Measurements from ENCODE around the gene SMIM36.

SMIM36 gene

DNA sequence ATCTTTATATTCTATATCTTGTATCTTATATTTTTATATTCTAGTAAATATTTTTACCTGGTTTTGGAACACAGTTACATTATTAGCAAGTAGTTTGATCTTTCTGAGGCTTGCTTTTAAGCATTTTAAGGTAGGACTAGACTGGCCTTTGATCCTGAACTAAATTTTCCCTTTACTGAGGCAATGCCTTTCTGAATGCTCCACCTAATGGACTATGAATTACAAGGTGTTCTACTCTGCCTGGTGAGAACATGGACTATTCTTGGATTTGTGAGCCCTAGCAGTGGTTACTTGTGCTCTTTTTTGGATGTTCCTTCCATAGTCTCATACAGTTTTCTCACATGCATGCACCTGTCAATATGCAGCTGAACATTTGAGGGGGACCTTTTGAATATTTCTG lies 32.5 kb upstream of the SMIM36 start:
- TF ChIP-seq TAF1 (IDR thresholded peaks at IDR 0.05; ENCODE audit: low read depth) (no peak), RAD21 (IDR thresholded peaks at IDR 0.05; ENCODE audit: low read depth) (no peak), CEBPB (IDR thresholded peaks at IDR 0.05) (no peak), NFIC (IDR thresholded peaks at IDR 0.05) (no peak)
- TF ChIP-seq, protein P1, sequence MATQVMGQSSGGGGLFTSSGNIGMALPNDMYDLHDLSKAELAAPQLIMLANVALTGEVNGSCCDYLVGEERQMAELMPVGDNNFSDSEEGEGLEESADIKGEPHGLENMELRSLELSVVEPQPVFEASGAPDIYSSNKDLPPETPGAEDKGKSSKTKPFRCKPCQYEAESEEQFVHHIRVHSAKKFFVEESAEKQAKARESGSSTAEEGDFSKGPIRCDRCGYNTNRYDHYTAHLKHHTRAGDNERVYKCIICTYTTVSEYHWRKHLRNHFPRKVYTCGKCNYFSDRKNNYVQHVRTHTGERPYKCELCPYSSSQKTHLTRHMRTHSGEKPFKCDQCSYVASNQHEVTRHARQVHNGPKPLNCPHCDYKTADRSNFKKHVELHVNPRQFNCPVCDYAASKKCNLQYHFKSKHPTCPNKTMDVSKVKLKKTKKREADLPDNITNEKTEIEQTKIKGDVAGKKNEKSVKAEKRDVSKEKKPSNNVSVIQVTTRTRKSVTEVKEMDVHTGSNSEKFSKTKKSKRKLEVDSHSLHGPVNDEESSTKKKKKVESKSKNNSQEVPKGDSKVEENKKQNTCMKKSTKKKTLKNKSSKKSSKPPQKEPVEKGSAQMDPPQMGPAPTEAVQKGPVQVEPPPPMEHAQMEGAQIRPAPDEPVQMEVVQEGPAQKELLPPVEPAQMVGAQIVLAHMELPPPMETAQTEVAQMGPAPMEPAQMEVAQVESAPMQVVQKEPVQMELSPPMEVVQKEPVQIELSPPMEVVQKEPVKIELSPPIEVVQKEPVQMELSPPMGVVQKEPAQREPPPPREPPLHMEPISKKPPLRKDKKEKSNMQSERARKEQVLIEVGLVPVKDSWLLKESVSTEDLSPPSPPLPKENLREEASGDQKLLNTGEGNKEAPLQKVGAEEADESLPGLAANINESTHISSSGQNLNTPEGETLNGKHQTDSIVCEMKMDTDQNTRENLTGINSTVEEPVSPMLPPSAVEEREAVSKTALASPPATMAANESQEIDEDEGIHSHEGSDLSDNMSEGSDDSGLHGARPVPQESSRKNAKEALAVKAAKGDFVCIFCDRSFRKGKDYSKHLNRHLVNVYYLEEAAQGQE (IDR thresholded peaks at IDR 0.05; ENCODE audit: low read depth): no peak
- TF ChIP-seq, protein P2, sequence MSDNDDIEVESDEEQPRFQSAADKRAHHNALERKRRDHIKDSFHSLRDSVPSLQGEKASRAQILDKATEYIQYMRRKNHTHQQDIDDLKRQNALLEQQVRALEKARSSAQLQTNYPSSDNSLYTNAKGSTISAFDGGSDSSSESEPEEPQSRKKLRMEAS (IDR thresholded peaks at IDR 0.05): no peak

DNA sequence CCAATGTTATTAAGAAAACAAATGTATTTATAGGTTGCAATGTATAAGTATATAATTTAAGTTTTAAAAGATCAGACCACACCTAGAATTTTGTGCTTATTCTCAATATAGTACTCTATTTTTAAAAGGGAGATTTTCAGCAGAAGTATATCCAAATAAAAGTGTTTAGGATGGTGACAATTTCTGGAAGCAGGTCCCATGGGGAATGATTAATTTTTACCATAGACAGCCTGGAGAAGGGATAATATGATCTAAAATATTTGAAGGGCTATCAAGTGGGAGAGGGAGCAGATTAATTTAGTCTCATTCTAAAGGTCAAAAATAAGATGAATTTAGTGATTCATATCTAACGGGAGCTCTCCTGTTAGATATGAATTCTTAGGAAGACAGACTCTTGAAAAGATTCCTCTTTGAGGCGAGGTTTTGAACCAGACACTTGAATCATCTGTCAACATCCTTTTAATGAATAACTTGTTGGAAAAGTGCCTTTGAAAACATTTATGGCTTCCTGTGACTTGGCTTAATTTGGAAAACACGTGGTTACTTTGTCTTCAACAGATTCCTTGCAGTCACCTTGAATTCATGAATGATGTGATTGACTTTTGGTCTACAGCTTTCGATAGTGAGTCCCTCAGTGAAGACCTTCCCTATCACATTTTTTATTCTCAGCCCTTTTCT lies 29.3 kb upstream of the SMIM36 start:
- TF ChIP-seq CREB1 (IDR thresholded peaks at IDR 0.05; ENCODE audit: low read depth) (no peak), TCF12 (IDR thresholded peaks at IDR 0.05; ENCODE audit: low read depth) (no peak), TEAD4 (IDR thresholded peaks at IDR 0.05) (no peak), RAD21 (IDR thresholded peaks at IDR 0.05; ENCODE audit: low read depth) (no peak), TAF1 (IDR thresholded peaks at IDR 0.05; ENCODE audit: low read depth) (no peak), CEBPB (IDR thresholded peaks at IDR 0.05) (no peak)
- TF ChIP-seq, protein P3, sequence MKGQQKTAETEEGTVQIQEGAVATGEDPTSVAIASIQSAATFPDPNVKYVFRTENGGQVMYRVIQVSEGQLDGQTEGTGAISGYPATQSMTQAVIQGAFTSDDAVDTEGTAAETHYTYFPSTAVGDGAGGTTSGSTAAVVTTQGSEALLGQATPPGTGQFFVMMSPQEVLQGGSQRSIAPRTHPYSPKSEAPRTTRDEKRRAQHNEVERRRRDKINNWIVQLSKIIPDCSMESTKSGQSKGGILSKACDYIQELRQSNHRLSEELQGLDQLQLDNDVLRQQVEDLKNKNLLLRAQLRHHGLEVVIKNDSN (IDR thresholded peaks at IDR 0.05): no peak
- TF ChIP-seq, protein P1 (IDR thresholded peaks at IDR 0.05; ENCODE audit: low read depth): no peak

DNA sequence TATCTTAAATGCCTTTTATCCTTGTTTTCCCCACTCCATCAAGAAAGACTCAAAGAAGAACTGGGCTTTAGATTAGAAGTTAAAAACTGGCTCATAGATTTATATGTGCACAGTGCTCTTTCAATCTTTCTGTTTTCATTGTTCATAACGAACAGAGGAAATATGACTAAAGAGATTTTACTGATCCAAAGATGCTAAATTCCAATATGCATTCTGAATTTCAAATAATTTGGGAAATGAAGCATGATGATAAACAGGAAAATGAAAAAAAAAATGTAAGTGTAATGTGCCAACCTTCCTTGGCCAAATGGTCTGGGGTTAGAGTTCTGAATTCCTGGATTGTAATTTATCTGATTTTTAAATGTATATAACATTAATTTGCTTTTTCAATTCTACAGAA lies 25.0 kb upstream of the SMIM36 start:
- TF ChIP-seq, protein P3 (IDR thresholded peaks at IDR 0.05): no peak
- TF ChIP-seq RAD21 (IDR thresholded peaks at IDR 0.05; ENCODE audit: low read depth): no peak
- TF ChIP-seq EP300 (IDR thresholded peaks at IDR 0.05; ENCODE audit: borderline replicate concordance): no peak
- TF ChIP-seq TEAD4 (IDR thresholded peaks at IDR 0.05): no peak
- TF ChIP-seq, protein P1 (IDR thresholded peaks at IDR 0.05; ENCODE audit: low read depth): no peak
- TF ChIP-seq CEBPB (IDR thresholded peaks at IDR 0.05): no peak
- TF ChIP-seq CREB1 (IDR thresholded peaks at IDR 0.05; ENCODE audit: low read depth): no peak
- TF ChIP-seq NFIC (IDR thresholded peaks at IDR 0.05): no peak
- no peak for TF ChIP-seq TAF1 (IDR thresholded peaks at IDR 0.05; ENCODE audit: low read depth)
- no peak for TF ChIP-seq ZBTB7A (IDR thresholded peaks at IDR 0.05; ENCODE audit: low read depth)
- no peak for TF ChIP-seq YY1 (IDR thresholded peaks at IDR 0.05; ENCODE audit: low read depth)
- no peak for TF ChIP-seq TCF12 (IDR thresholded peaks at IDR 0.05; ENCODE audit: low read depth)
- TF ChIP-seq, protein P2 (IDR thresholded peaks at IDR 0.05): no peak
- TF ChIP-seq EGR1 (IDR thresholded peaks at IDR 0.05): no peak
- no peak for TF ChIP-seq FOXM1 (IDR thresholded peaks at IDR 0.05; ENCODE audit: borderline replicate concordance, low read depth)

DNA sequence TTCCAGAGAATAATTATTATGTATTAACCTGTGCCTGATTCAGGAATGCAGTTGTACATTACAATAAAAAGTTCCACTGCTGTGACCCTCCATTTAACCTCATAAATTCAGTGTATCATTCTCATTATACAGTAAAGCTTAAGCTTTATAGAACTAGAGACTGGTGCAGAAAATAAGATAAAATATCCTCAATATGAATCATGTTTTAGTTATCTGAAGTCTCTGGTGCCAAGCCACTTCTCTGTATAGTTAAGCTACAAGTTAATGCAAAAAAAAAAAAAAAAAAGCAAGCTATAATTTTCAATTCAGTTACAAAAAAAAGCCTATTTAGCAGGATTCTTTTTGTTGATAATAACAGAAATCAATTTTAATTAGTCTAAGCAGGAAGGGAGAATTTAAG lies 22.4 kb upstream of the SMIM36 start:
- TF ChIP-seq FOXM1 (IDR thresholded peaks at IDR 0.05; ENCODE audit: borderline replicate concordance, low read depth) (no peak), TEAD4 (IDR thresholded peaks at IDR 0.05) (no peak), TAF1 (IDR thresholded peaks at IDR 0.05; ENCODE audit: low read depth) (no peak)

DNA sequence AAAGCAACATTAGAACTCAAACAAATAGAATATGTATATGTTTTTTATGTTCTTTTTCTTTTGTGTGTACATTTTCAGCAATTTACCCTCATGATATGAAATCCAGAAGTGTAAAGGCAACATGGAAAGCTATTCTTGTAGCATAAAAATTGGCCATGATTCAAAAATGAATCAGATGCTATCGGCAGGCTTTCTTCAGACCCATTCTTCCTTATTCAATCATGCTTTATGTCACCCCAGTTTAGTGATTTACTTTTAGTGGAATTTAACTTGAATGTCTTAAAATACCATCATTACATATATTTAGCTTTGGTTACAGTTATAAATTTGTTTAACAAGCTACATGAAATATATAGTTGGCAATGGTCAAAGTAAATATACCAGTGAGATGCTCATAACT lies 21.4 kb upstream of the SMIM36 start:
- TF ChIP-seq TCF12 (IDR thresholded peaks at IDR 0.05; ENCODE audit: low read depth): no peak
- TF ChIP-seq, protein P3 (IDR thresholded peaks at IDR 0.05): no peak
